ENCODE data around the gene RNASE4. TPM values are rescaled to one million over a fixed set of nuclear protein-coding genes. Genes with fewer than 3 reads are reported as not detected.
"Not testable (repeated sequence)": the region's sequence is repeated elsewhere in the genome, so short reads cannot be mapped to it uniquely, and the experiment has no call there.

The RNASE4 gene
- total RNA-seq, 4 donors from 2014 or later, result 5.8 to 51.7 (median 33.6) TPM

GRCh38 chr14:20698018-20698329, 13.6 kb downstream of the RNASE4 start:
- Histone ChIP-seq H3K27ac (no peak overlapping the region), H3K36me3 (peaks cover 0 to 29% (median 0%) of the 10 kb centered on the region in 3 donors), H3K4me3 (no peak overlapping the region), H3K27me3 (no peaks in the 10 kb centered on the region), H3K4me1 (no peaks in the 10 kb centered on the region), H3K9me3 (no peaks in the 10 kb centered on the region)
- no peak for TF ChIP-seq POLR2A (IDR thresholded peaks at IDR 0.05)
- no peak for DNase-seq

DNA sequence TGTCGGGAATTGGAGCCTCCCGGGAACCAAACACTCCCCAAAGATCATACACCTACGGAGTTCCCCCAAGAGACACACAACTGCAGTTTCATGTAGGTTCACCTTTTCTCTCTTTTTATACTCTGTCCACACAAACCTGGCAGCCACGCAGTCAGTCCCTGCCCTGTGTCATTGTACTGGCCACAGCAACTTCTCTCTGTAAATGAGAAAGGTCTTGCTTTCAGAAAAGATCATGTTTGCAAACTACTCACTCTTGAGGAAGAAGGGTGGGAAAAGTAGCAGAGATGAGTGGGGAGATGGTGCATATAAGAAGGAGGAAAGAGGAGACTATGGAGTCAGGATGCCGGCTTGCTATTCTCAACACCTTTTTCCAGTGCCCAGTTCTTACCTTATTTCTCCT, 14.6 kb downstream of the RNASE4 start:
- Histone ChIP-seq H3K4me1 (no peaks in the 10 kb centered on the region), H3K27ac (no peak overlapping the region), H3K27me3 (no peaks in the 10 kb centered on the region), H3K4me3 (no peak overlapping the region), H3K9me3 (no peaks in the 10 kb centered on the region), H3K36me3 (peaks cover 0 to 24% (median 0%) of the 10 kb centered on the region in 3 donors)
- no peak for DNase-seq
- TF ChIP-seq POLR2A (IDR thresholded peaks at IDR 0.05), result no peak
- TF ChIP-seq CTCF (IDR thresholded peaks at IDR 0.05), result no peak

GRCh38 chr14:20699931-20700330, 15.6 kb downstream of the RNASE4 start:
- Histone ChIP-seq H3K9me3 (no peaks in the 10 kb centered on the region), H3K27ac (no peak overlapping the region), H3K36me3 (peaks cover 0 to 20% (median 0%) of the 10 kb centered on the region in 3 donors), H3K4me3 (no peak overlapping the region), H3K4me1 (no peaks in the 10 kb centered on the region), H3K27me3 (no peaks in the 10 kb centered on the region)
- TF ChIP-seq POLR2A (IDR thresholded peaks at IDR 0.05) (no peak), CTCF (IDR thresholded peaks at IDR 0.05) (no peak)
- DNase-seq, result no peak

- not testable (repeated sequence) for DNase-seq, H3K27ac ChIP-seq, H3K9me3 ChIP-seq, H3K4me3 ChIP-seq, H3K4me1 ChIP-seq, H3K27me3 ChIP-seq
- peaks cover 0 to 17% (median 0%) of the 10 kb centered on the region in 3 donors for H3K36me3 ChIP-seq
These were observed 16.6 kb downstream of the RNASE4 start for GRCh38 chr14:20700965-20701364.

GRCh38 chr14:20706657-20707355, 22.4 kb downstream of the RNASE4 start:
- DNase-seq, result no peak
- no peaks in the 10 kb centered on the region for H3K4me1 ChIP-seq
- no peaks in the 10 kb centered on the region for H3K27me3 ChIP-seq
- no peak for TF ChIP-seq POLR2A (IDR thresholded peaks at IDR 0.05)
- TF ChIP-seq CTCF (IDR thresholded peaks at IDR 0.05), result no peak
- H3K36me3 ChIP-seq, result no peaks in the 10 kb centered on the region
- H3K4me3 ChIP-seq, result no peak overlapping the region
- H3K9me3 ChIP-seq, result no peaks in the 10 kb centered on the region
- no peak overlapping the region for H3K27ac ChIP-seq

GRCh38 chr14:20707622-20708021, 23.3 kb downstream of the RNASE4 start:
- DNase-seq, result no peak
- Histone ChIP-seq H3K9me3 (no peaks in the 10 kb centered on the region), H3K27me3 (no peaks in the 10 kb centered on the region), H3K4me1 (no peaks in the 10 kb centered on the region), H3K27ac (no peak overlapping the region), H3K36me3 (no peaks in the 10 kb centered on the region), H3K4me3 (no peak overlapping the region)
- TF ChIP-seq CTCF (IDR thresholded peaks at IDR 0.05) (no peak), POLR2A (IDR thresholded peaks at IDR 0.05) (no peak)

- no peak for TF ChIP-seq POLR2A (IDR thresholded peaks at IDR 0.05)
- TF ChIP-seq CTCF (IDR thresholded peaks at IDR 0.05), result no peak
- Histone ChIP-seq H3K36me3 (no peaks in the 10 kb centered on the region), H3K27me3 (no peaks in the 10 kb centered on the region), H3K4me3 (no peak overlapping the region), H3K9me3 (no peaks in the 10 kb centered on the region), H3K27ac (no peak overlapping the region), H3K4me1 (peaks cover 0 to 5% (median 0%) of the 10 kb centered on the region in 4 donors)
- no peak for DNase-seq
These were observed 26.9 kb downstream of the RNASE4 start for GRCh38 chr14:20711261-20711660.

Data from Peyer's patch (tissue), 4 donors.